Measurements from ENCODE around the gene PTPRJ. TPM values are rescaled to one million over a fixed set of nuclear protein-coding genes. Genes with fewer than 3 reads are reported as not detected.

PTPRJ gene
- total and polyA plus RNA-seq, 2 of the 4 experiments (the other 2 are of a cell fraction), result 5.6 to 14.9 TPM

DNA sequence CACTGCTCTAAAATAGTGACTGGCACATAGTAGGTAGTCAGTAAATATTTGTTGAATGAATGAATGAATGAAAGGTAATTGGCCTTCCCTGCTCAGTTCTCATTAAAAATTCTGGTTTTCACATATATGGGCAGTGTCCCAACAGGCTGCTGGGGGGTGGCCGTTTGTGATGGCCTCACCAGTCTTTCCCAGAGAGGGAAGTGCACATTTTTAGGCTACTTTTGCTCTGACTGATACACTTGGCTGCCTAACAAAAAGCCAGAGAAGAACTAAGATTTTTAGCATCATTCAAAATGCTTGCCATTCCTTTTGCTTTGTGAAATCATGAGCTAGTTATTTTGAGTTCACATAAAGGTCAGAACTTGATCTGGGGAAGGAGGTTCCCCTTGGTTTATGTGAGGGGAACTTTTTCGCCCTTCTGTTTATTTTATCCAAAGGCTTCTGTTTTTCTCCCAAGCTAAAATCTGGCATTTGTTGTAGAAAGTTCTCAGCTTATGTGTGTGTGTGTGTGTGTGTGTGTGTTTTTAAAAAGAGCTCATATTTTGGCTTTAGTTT is 83.1 kb downstream of the PTPRJ start:
- Histone ChIP-seq H3K4me3 (ENCODE audit: insufficient read depth, low read depth, low read length) (no peak overlapping the region), H3K56ac (ENCODE audit: extremely low read depth, insufficient read depth, low read length) (peak overlapping the region; percentile 95; the same call in 1 of the 2 replicates), H4K20me1 (ENCODE audit: insufficient read depth, low read length) (peaks cover 7% of the 10 kb centered on the region; the same call in 1 of the 2 replicates), H3K23ac (ENCODE audit: low read depth, low read length) (peak overlapping the region; percentile 43; the same call in 1 of the 2 replicates), H3K9me1 (ENCODE audit: insufficient read depth, low read length) (peaks cover 13% of the 10 kb centered on the region; the same call in 1 of the 2 replicates), H3K9ac (ENCODE audit: low read depth, low read length) (no peak overlapping the region; the same call in 1 of the 2 replicates), H2BK5ac (ENCODE audit: low read depth, low read length, poor library complexity, severe bottlenecking) (peak overlapping the region; percentile 93), H3K27ac (ENCODE audit: insufficient read depth, low read length) (peak overlapping the region; percentile 31; the same call in 1 of the 2 replicates), H3K14ac (replicated peaks; ENCODE audit: low read depth, low read length) (peak overlapping the region; percentile 62), H3K27me3 (ENCODE audit: control insufficient read depth, insufficient read depth, low read length) (no peaks in the 10 kb centered on the region), H4K91ac (ENCODE audit: insufficient read depth, low read depth, low read length) (peak overlapping the region; percentile 65), H3K4me2 (ENCODE audit: low read depth, low read length) (peak overlapping the region; percentile 64; the same call in 1 of the 2 replicates), H3K79me1 (ENCODE audit: low read depth in 1 of 2, low read length in 2 of 2) (peaks cover 13 to 59% of the 10 kb centered on the region in 2 experiments), H3K18ac (ENCODE audit: low read depth, low read length) (peak overlapping the region; percentile 39; the same call in 1 of the 2 replicates), H2BK15ac (ENCODE audit: low read depth, low read length) (0 out of 3 replicates have a peak overlapping the region, but pooled peaks have one; percentile 4), H2AFZ (replicated peaks; ENCODE audit: low read length, poor library complexity) (no peak overlapping the region), H2BK120ac (ENCODE audit: low read depth, low read length) (peak overlapping the region; percentile 78), H3K36me3 (ENCODE audit: control insufficient read depth, insufficient read depth, low read length) (no peaks in the 10 kb centered on the region), H2AK9ac (replicated peaks; ENCODE audit: low read depth, low read length, poor library complexity) (peak overlapping the region; percentile 17), H3K9me3 (ENCODE audit: control insufficient read depth, insufficient read depth, low read length) (no peaks in the 10 kb centered on the region), H4K5ac (ENCODE audit: low read depth, low read length) (peak overlapping the region; percentile 26; the same call in 1 of the 2 replicates), H2BK20ac (ENCODE audit: low read depth, low read length) (peak overlapping the region; percentile 69), H4K8ac (ENCODE audit: low read depth in 2 of 2, low read length in 2 of 2) (peak overlapping the region; percentile 1 to 79; a peak in 3 of 4 replicates), H3K4ac (ENCODE audit: low read depth, low read length) (peak overlapping the region; percentile 61; the same call in 1 of the 2 replicates), H2AK5ac (ENCODE audit: low read depth, low read length) (no peak overlapping the region), H3K4me1 (ENCODE audit: control insufficient read depth, insufficient read depth, low read length) (peaks cover 15% of the 10 kb centered on the region)
- TF ChIP-seq CEBPB (IDR thresholded peaks at IDR 0.05; ENCODE audit: low read depth, low read length) (peak; percentile 56), FOS (IDR thresholded peaks at IDR 0.05; ENCODE audit: low read depth, low read length) (peak; percentile 50; the same call in 1 of the 2 replicates), NFE2L2 (IDR thresholded peaks at IDR 0.05; ENCODE audit: low read depth, low read length) (0 out of 2 replicates have a peak, but pooled peaks have one; percentile 30), MAFK (IDR thresholded peaks at IDR 0.05; ENCODE audit: low read depth, low read length) (no peak; the same call in 1 of the 2 replicates), RAD21 (IDR thresholded peaks at IDR 0.05; ENCODE audit: low read length) (peak; percentile 16), SMC3 (IDR thresholded peaks at IDR 0.05; ENCODE audit: low read depth, low read length) (no peak), RCOR1 (IDR thresholded peaks at IDR 0.05; ENCODE audit: insufficient replicate concordance, low read length) (peak; percentile 80), MAZ (IDR thresholded peaks at IDR 0.05; ENCODE audit: borderline replicate concordance, low read depth, low read length) (peak; percentile 40; the same call in 1 of the 2 replicates)
- TF ChIP-seq, protein P1, sequence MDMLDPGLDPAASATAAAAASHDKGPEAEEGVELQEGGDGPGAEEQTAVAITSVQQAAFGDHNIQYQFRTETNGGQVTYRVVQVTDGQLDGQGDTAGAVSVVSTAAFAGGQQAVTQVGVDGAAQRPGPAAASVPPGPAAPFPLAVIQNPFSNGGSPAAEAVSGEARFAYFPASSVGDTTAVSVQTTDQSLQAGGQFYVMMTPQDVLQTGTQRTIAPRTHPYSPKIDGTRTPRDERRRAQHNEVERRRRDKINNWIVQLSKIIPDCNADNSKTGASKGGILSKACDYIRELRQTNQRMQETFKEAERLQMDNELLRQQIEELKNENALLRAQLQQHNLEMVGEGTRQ (IDR thresholded peaks at IDR 0.05; ENCODE audit: low read depth, low read length), result no peak
- ATAC-seq (ENCODE audit: low read depth) (peak; percentile 82), DNase-seq (peak; percentile 99)
- no CpG with 5 or more reads among the region's 2 CpGs for WGBS, 2 experiments (ENCODE audit: extremely low coverage in 2 of 2, insufficient read length in 1 of 2)
- POLR2A ChIA-PET (ENCODE audit: unreplicated experiment), result interaction anchor here (0.6 to 0.7 kb wide), 3 partner anchors 21 to 128 kb away, joined by 3 to 4 read pairs (median 3); no protein-coding TSS in a partner anchor
- dilution Hi-C loops (cut with HindIII; ENCODE audit: low sequenced_read_pairs, unreplicated experiment) (no loop called here), intact Hi-C loops (cut with micrococcal nuclease) (loop anchor here (1.0 to 5.0 kb wide), 4 partner anchors 11 to 89 kb away; no protein-coding TSS in a partner anchor), in situ Hi-C loops (cut with MboI; ENCODE audit: low sequenced_read_pairs) (no loop called here)
- BruUV-seq (replicated peaks), result no TSS peak
- CTCF ChIA-PET, result interaction anchor here (0.9 to 1.2 kb wide), 4 partner anchors 8 to 129 kb away, joined by 3 to 5 read pairs (median 3); no protein-coding TSS in a partner anchor
